H1 (cell line): ENCODE results near the gene ADCY9. TPM values are rescaled to one million over a fixed set of nuclear protein-coding genes. Genes with fewer than 3 reads are reported as not detected.
A peak's percentile ranks its signal among the peaks of the same experiment; 100 is the strongest.

ENCODE experiments used
- CTCF ChIA-PET: fragments of 300-600 bp; sonication (Branson Sonifier 250); formaldehyde crosslinking; loops from one replicate; lab custom pipeline; 2021; ENCODE audit not compliant: partially characterized antibody; lab: Charles Lee
- POLR2A ChIA-PET: fragments of 300-600 bp; sonication (Branson Sonifier 250); formaldehyde crosslinking; loops from one replicate; lab custom pipeline; 2021; ENCODE audit warnings: inconsistent platforms; ENCODE audit not compliant: partially characterized antibody; lab: Charles Lee
- DNase-seq, 2 experiments: peaks; one replicate each; pipeline versions ENCODE4 v3.0.0 to v3.0.0-alpha.2; 2010 to 2022; ENCODE audit warnings: low spot score in 2 of 2, low read depth in 1 of 2, mixed read lengths in 1 of 2
- FAIRE-seq: peaks from 2 replicates; lab custom pipeline; 2011; peaks lifted over from hg19 to GRCh38; lab: Jason Lieb, UNC
- H2AFZ ChIP-seq: 2 replicates; pipeline ENCODE4 v1.8.1; 2012; ENCODE audit warnings: low read length, inconsistent platforms
- H2AK5ac ChIP-seq: 2 replicates; pipeline ENCODE4 v1.6.1; 2013; ENCODE audit warnings: low read depth, low read length
- H2BK120ac ChIP-seq: replicated peaks from 2 replicates; pipeline ENCODE3; 2013; ENCODE audit warnings: low read depth, low read length, inconsistent platforms
- H2BK12ac ChIP-seq: 2 replicates; pipeline ENCODE4 v1.6.1; 2013; ENCODE audit warnings: low read depth, low read length
- H2BK15ac ChIP-seq: 2 replicates; pipeline ENCODE4 v1.6.1; 2013; ENCODE audit warnings: low read length
- H2BK20ac ChIP-seq: 2 replicates; pipeline ENCODE4 v1.6.1; 2013; ENCODE audit warnings: low read length
- H2BK5ac ChIP-seq: 2 replicates; pipeline ENCODE4 v1.6.1; 2013; ENCODE audit warnings: low read depth, low read length
- H3K14ac ChIP-seq: 2 replicates; pipeline ENCODE4 v1.6.1; 2013; ENCODE audit warnings: inconsistent platforms; ENCODE audit not compliant: insufficient read length
- H3K18ac ChIP-seq: 2 replicates; pipeline ENCODE4 v1.6.1; 2013; ENCODE audit warnings: low read length; ENCODE audit errors: extremely low read depth
- H3K23ac ChIP-seq: 2 replicates; pipeline ENCODE4 v1.6.1; 2013; ENCODE audit warnings: inconsistent platforms; ENCODE audit not compliant: insufficient read length
- H3K23me2 ChIP-seq: 2 replicates; pipeline ENCODE4 v1.6.1; 2013; ENCODE audit warnings: low read depth, low read length
- H3K27ac ChIP-seq: 2 replicates; pipeline ENCODE4 v1.6.1; 2011; ENCODE audit warnings: low read depth, low read length, inconsistent platforms
- H3K27me3 ChIP-seq, 4 experiments: replicated peaks in 1 of 4; 1 replicate in 1 of 4; 2 replicates in 3 of 4; pipeline versions ENCODE4 v1.6.1 to v1.8.1; 2011 to 2013; ENCODE audit warnings: low read length in 3 of 4, mild to moderate bottlenecking in 3 of 4, inconsistent platforms in 2 of 4, mixed read lengths in 2 of 4, moderate library complexity in 1 of 4; ENCODE audit not compliant: control insufficient read depth in 3 of 4, insufficient read depth in 3 of 4; ENCODE audit errors: extremely low read depth in 1 of 4
- H3K36me3 ChIP-seq, 4 experiments: 2 replicates each; pipeline versions ENCODE4 v1.6.1 to v1.8.1; 2011 to 2013; ENCODE audit warnings: mild to moderate bottlenecking in 4 of 4, low read length in 3 of 4, moderate library complexity in 2 of 4, control low read depth in 1 of 4, inconsistent platforms in 1 of 4; ENCODE audit not compliant: insufficient read depth in 4 of 4, control insufficient read depth in 2 of 4
- H3K4ac ChIP-seq: replicated peaks from 2 replicates; pipeline ENCODE3; 2013; ENCODE audit warnings: low read length, low read depth, mixed read lengths, inconsistent platforms; ENCODE audit not compliant: insufficient read length
- H3K4me1 ChIP-seq, 4 experiments: replicated peaks in 1 of 4; 1 replicate in 1 of 4; 2 replicates in 3 of 4; pipeline versions ENCODE4 v1.6.1 to v1.8.1; 2011 to 2013; ENCODE audit warnings: low read length in 3 of 4, inconsistent platforms in 2 of 4, mixed read lengths in 1 of 4; ENCODE audit not compliant: insufficient read depth in 4 of 4, control insufficient read depth in 3 of 4
- H3K4me2 ChIP-seq, 2 experiments: 2 replicates each; pipeline versions ENCODE4 v1.6.1 to v1.8.1; 2011 to 2013; ENCODE audit warnings: low read depth in 2 of 2, low read length in 2 of 2, control low read depth in 1 of 2, inconsistent platforms in 1 of 2, mild to moderate bottlenecking in 1 of 2; ENCODE audit not compliant: insufficient read depth in 1 of 2
- H3K4me3 ChIP-seq, 4 experiments: fragments of 200-600, 300-600 bp in 1 of 4; sonication (generic), shearing (Covaris generic), sonication (Bioruptor Twin) in 1 of 4; 2 replicates each; pipeline versions ENCODE4 v1.5.1 to v1.8.1; 2011 to 2016; ENCODE audit warnings: low read length in 4 of 4, low read depth in 3 of 4, control low read depth in 2 of 4, inconsistent platforms in 2 of 4, mild to moderate bottlenecking in 2 of 4, mixed read lengths in 1 of 4, moderate library complexity in 1 of 4; ENCODE audit not compliant: insufficient read depth in 2 of 4; ENCODE audit errors: extremely low read depth in 1 of 4
- H3K56ac ChIP-seq: replicated peaks from 2 replicates; pipeline ENCODE3; 2013; ENCODE audit warnings: low read depth, mild to moderate bottlenecking, mixed read lengths, low read length, inconsistent platforms; ENCODE audit not compliant: insufficient read length
- H3K79me1 ChIP-seq: 2 replicates; pipeline ENCODE4 v1.6.1; 2013; ENCODE audit warnings: low read depth, low read length, control low read depth
- H3K79me2 ChIP-seq, 2 experiments: 2 replicates each; pipeline versions ENCODE4 v1.6.1 to v1.8.1; 2012 to 2013; ENCODE audit warnings: low read length in 2 of 2, mild to moderate bottlenecking in 2 of 2, inconsistent platforms in 1 of 2; ENCODE audit not compliant: insufficient read depth in 2 of 2, control insufficient read depth in 1 of 2
- H3K9ac ChIP-seq, 4 experiments: replicated peaks in 1 of 4; 1 replicate in 1 of 4; 2 replicates in 3 of 4; pipeline versions ENCODE4 v1.6.1 to v1.8.1; 2011 to 2013; ENCODE audit warnings: low read depth in 3 of 4, low read length in 3 of 4, control low read depth in 2 of 4, mild to moderate bottlenecking in 2 of 4, moderate library complexity in 2 of 4, inconsistent platforms in 1 of 4; ENCODE audit errors: extremely low read depth in 1 of 4
- H3K9me3 ChIP-seq, 2 experiments: 2 replicates each; pipeline versions ENCODE4 v1.6.1 to v1.8.1; 2012 to 2013; ENCODE audit warnings: mild to moderate bottlenecking in 2 of 2, moderate library complexity in 2 of 2, control low read depth in 1 of 2, inconsistent platforms in 1 of 2, low read depth in 1 of 2, low read length in 1 of 2, mixed read lengths in 1 of 2; ENCODE audit not compliant: insufficient read depth in 2 of 2
- H4K20me1 ChIP-seq, 2 experiments: replicated peaks in 1 of 2; 2 replicates each; pipeline versions ENCODE3 to v1.8.1; 2011 to 2013; ENCODE audit warnings: inconsistent platforms in 2 of 2, low read length in 2 of 2, mild to moderate bottlenecking in 1 of 2; ENCODE audit not compliant: insufficient read depth in 2 of 2, control insufficient read depth in 1 of 2
- H4K5ac ChIP-seq: 2 replicates; pipeline ENCODE4 v1.6.1; 2013; ENCODE audit warnings: low read length, low read depth, mixed read lengths, inconsistent platforms; ENCODE audit not compliant: insufficient read length
- H4K8ac ChIP-seq: 2 replicates; pipeline ENCODE4 v1.8.0; 2013; ENCODE audit warnings: mild to moderate bottlenecking, moderate library complexity, low read length, inconsistent platforms; ENCODE audit not compliant: insufficient read depth; ENCODE audit errors: extremely low read depth
- H4K91ac ChIP-seq: replicated peaks from 2 replicates; pipeline ENCODE3; 2013; ENCODE audit warnings: low read length, mixed read lengths, inconsistent platforms; ENCODE audit not compliant: insufficient read length
- CEBPB ChIP-seq: IDR thresholded peaks from 2 replicates; pipeline ENCODE4 v1.6.1; 2012; ENCODE audit warnings: low read depth, low read length
- CHD2 ChIP-seq: IDR thresholded peaks from 2 replicates; pipeline ENCODE4 v1.6.1; 2012; ENCODE audit warnings: low read length, improper control_type of control experiment
- CTBP2 ChIP-seq: IDR thresholded peaks from 2 replicates; pipeline ENCODE4 v1.7.0; 2011; ENCODE audit warnings: borderline replicate concordance, mild to moderate bottlenecking, moderate library complexity, mixed read lengths, low read length; ENCODE audit not compliant: insufficient read depth, insufficient read length
- EZH2 ChIP-seq: fragments of 200-600 bp; sonication (generic); IDR thresholded peaks from 2 replicates; pipeline ENCODE4 v1.7.1; 2012; ENCODE audit warnings: low read depth, mild to moderate bottlenecking, moderate library complexity, low read length, inconsistent platforms; ENCODE audit not compliant: severe bottlenecking
- PHF8 ChIP-seq: fragments of 200-600 bp; sonication (generic); conservative IDR thresholded peaks from 2 replicates; pipeline ENCODE4 v1.7.1; 2012; ENCODE audit warnings: low read depth, mild to moderate bottlenecking, inconsistent platforms, low read length, moderate library complexity
- SP2 ChIP-seq: IDR thresholded peaks from 2 replicates; pipeline ENCODE4 v1.6.1; 2012; ENCODE audit warnings: mild to moderate bottlenecking, low read length, inconsistent platforms
- SP4 ChIP-seq: IDR thresholded peaks from 2 replicates; pipeline ENCODE4 v1.6.1; 2012; ENCODE audit warnings: low read length, inconsistent platforms
- ZNF274 ChIP-seq: IDR thresholded peaks from 2 replicates; pipeline ENCODE4 v1.7.0; 2012; ENCODE audit warnings: low read length, borderline replicate concordance; ENCODE audit errors: extremely low read depth
- WGBS, 2 experiments: shearing (Covaris generic) in 1 of 2; methylation state at CpG; one replicate each; pipeline versions ENCODE4 v1.1.6 to v1.1.7; 2013 to 2015; ENCODE audit warnings: low lambda C conversion rate in 2 of 2, mixed read lengths in 2 of 2, inconsistent platforms in 1 of 2, low coverage in 1 of 2, missing lambda C conversion rate in 1 of 2; ENCODE audit not compliant: insufficient replicate concordance in 2 of 2, insufficient coverage in 1 of 2, insufficient read length in 1 of 2; ENCODE audit errors: extremely low coverage in 1 of 2, missing lambda C conversion rate in 1 of 2; 5-methylcytosine and 5-hydroxymethylcytosine counted together
- polyA plus RNA-seq, 7 experiments: library from polyadenylated mRNA; depleted of rRNA in 3 of 7; stranded (reverse) in 5 of 7; unstranded in 2 of 7; fragments of >200 nt in 5 of 7; fragments of 200-250 nt in 2 of 7; gene quantifications; 1 replicate in 5 of 7; 2 replicates in 1 of 7; 4 replicates in 1 of 7; pipeline versions ENCODE4 v1.2.1 to v1.2.3, GENCODE V29; 2011 to 2013; ENCODE audit warnings: missing spikeins in 2 of 7, mixed read lengths in 2 of 7
- total RNA-seq: library from RNA; stranded (reverse); fragmentation: NEBNext Ultra II Directional; extraction: Animal tissue kit (Norgen Biotek cat#: 25700); gene quantifications from 2 replicates; pipeline ENCODE4 v1.2.1, GENCODE V29; 2021

ADCY9 gene
- total and polyA plus RNA-seq, 2 of the 8 experiments (the other 6 are each of a cell fraction or from before 2014, with no cell fraction given), result 5.4 to 13.1 TPM

DNA sequence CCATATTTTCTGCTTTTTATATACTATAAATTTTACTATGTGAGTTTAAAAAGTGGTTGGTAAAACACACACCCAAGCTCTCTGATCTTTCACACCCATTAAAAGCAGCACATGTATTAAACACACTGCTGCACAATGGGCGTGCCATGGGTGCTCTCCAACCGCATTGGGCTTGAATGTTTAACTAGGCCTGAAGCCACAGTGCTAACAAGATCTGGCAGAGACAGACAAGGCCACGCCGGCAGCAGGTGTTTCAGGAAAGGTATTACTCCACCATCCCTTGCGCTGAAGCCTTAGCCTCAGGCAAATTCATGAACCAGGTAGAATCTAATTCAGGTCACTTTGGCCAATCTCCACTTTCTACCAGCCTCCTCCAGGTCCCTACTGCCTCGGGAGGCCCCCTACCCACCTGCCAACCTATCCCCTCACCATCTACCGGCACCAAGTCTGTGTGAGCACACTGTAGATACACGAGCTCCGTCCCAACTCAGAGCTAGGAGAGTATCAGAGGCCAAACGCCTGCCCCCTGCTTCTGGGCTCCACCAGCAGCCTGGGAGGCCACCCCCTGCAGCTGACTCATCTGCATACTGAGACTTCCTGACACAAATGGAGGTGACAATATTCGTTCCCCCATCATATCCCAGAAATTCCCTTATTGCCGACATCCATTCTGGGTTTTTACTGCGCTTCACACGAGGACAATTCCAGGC is 95.0 kb downstream of the ADCY9 start:
- Histone ChIP-seq H3K27me3 (no peaks in the 10 kb centered on the region), H3K56ac (no peak overlapping the region), H2AK5ac (no peak overlapping the region; the same call in 1 of the 2 replicates), H3K23ac (no peak overlapping the region), H3K79me2 (no peaks in the 10 kb centered on the region), H2BK12ac (peak overlapping the region; percentile 69; the same call in 1 of the 2 replicates), H3K18ac (no peak overlapping the region), H3K14ac (no peak overlapping the region), H4K8ac (no peak overlapping the region), H4K20me1 (peaks cover 0 to 1% of the 10 kb centered on the region in 2 experiments), H2BK15ac (peak overlapping the region; percentile 63; the same call in 1 of the 2 replicates), H3K4ac (peak overlapping the region; percentile 61), H2BK20ac (no peak overlapping the region), H4K5ac (no peak overlapping the region), H4K91ac (no peak overlapping the region), H3K9ac (no peak overlapping the region; a peak in 1 of 7 replicates), H3K27ac (no peak overlapping the region), H3K79me1 (no peaks in the 10 kb centered on the region), H3K4me1 (peaks cover 0 to 5% (median 3%) of the 10 kb centered on the region in 4 experiments; a peak in 3 of 7 replicates), H2AFZ (no peak overlapping the region), H2BK5ac (no peak overlapping the region), H3K9me3 (no peaks in the 10 kb centered on the region), H3K4me3 (no peak overlapping the region), H3K36me3 (no peaks in the 10 kb centered on the region), H3K4me2 (no peak overlapping the region), H2BK120ac (no peak overlapping the region), H3K23me2 (no peaks in the 10 kb centered on the region)
- 81% methylated on average over 14 of the region's 14 CpGs; no CpG with 5 or more reads in 1 of the 2 experiments for WGBS, 2 experiments
- no peak for TF ChIP-seq CTBP2
- TF ChIP-seq SP4, result no peak
- no peak for TF ChIP-seq PHF8
- no peak for TF ChIP-seq CHD2
- no peak for TF ChIP-seq SP2
- no peak for TF ChIP-seq EZH2
- no peak for TF ChIP-seq ZNF274
- TF ChIP-seq CEBPB, result no peak
- POLR2A ChIA-PET, result no interaction called here
- DNase-seq, result no peak
- CTCF ChIA-PET, result interaction anchor here (0.7 to 2.0 kb wide), 5 partner anchors 13 to 550 kb away, joined by 3 to 5 read pairs (median 4); no protein-coding TSS in a partner anchor
- FAIRE-seq, result no peak
